Suprapubic skin (tissue), 4 donors: ENCODE data around the gene TANGO2. TPM values are rescaled to one million over a fixed set of nuclear protein-coding genes. Genes with fewer than 3 reads are reported as not detected.

Experiments
- DNase-seq, 2 donors: peaks; one replicate each; pipeline ENCODE4 v3.0.0-alpha.2; 2019; ENCODE audit warnings: low spot score in 2 of 2
- H3K27ac ChIP-seq: fragments of 200-600 bp; sonication (generic); one replicate; pipeline ENCODE4 v1.5.1; 2019
- H3K27me3 ChIP-seq: fragments of 200-600 bp; sonication (generic); one replicate; pipeline ENCODE4 v1.5.1; 2019
- H3K36me3 ChIP-seq: fragments of 200-600 bp; sonication (generic); one replicate; pipeline ENCODE4 v1.5.1; 2019
- H3K4me1 ChIP-seq: fragments of 200-600 bp; sonication (generic); one replicate; pipeline ENCODE4 v1.5.1; 2019
- H3K4me3 ChIP-seq: fragments of 200-600 bp; sonication (generic); one replicate; pipeline ENCODE4 v1.5.1; 2019; ENCODE audit warnings: mild to moderate bottlenecking
- H3K9me3 ChIP-seq: fragments of 200-600 bp; sonication (generic); one replicate; pipeline ENCODE4 v1.5.1; 2019
- EP300 ChIP-seq: sonication (generic); formaldehyde crosslinking; IDR thresholded peaks from one replicate; pipeline ENCODE4 v1.6.1; 2017; ENCODE audit warnings: antibody characterized with exemption
- POLR2A ChIP-seq, 2 donors: fragments of 450-650 bp; IDR thresholded peaks; one replicate each; pipeline ENCODE4 v1.6.1; 2017; ENCODE audit warnings: antibody characterized with exemption in 2 of 2, mild to moderate bottlenecking in 2 of 2, moderate library complexity in 2 of 2
- POLR2AphosphoS5 ChIP-seq, 3 donors: sonication (generic); formaldehyde crosslinking; IDR thresholded peaks; one replicate each; pipeline ENCODE4 v1.6.1; 2017; ENCODE audit warnings: antibody characterized with exemption in 3 of 3
- WGBS: methylation state at CpG from one replicate; pipeline ENCODE4 v1.1.5; 2018; 5-methylcytosine and 5-hydroxymethylcytosine counted together
- total RNA-seq, 4 donors: library from RNA; depleted of rRNA; stranded (reverse); fragments of >200 nt; gene quantifications; one replicate each; pipeline ENCODE4 v1.1.0, GENCODE V29; 2016
- TF ChIP-seq, protein P1 (sequence below), 2 donors: fragments of 200-600 bp in 1 of 2; fragments of 450-650 bp in 1 of 2; sonication (generic) in 1 of 2; IDR thresholded peaks; one replicate each; pipeline ENCODE4 v1.5.1; 2016 to 2019; ENCODE audit warnings: antibody characterized with exemption in 2 of 2, mild to moderate bottlenecking in 1 of 2, moderate library complexity in 1 of 2

TANGO2 gene
- total RNA-seq, 4 donors from 2014 or later: 23.1 to 31.9 (median 26.8) TPM

DNA sequence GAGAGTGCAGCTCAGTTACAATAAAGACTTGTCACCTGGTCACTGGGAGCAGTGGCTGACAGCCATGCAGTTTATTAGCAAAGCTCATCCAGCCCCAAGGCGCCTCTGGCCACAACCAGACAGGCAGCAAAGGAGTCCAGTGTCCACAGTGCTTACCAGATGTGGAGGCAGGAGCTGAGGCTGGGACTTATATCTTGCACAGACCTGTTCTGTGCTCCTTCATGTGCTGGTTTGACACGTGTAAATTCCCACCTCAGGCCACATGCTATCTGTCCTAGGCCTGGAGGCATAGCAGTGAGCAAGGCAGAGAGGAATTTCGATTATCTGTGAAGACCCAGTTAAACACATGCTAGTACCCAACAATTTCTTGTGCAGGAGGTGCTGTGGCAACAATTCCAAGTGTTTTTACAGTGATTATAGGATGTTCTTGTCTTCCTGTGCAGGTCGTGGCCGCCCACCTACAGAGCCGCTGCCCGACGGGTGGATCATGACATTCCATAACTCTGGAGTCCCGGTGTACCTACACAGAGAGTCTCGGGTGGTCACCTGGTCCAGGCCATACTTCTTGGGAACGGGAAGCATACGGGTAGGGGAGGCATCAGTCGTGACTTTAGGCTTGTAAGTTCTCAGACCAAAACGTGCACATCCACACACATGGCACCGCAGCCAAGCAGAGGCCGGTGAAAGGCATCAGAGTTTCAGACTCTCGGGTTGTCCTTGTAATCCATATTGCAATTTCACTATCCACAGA is 68.5 kb downstream of the TANGO2 start:
- 90% methylated on average over 13 of the region's 17 CpGs for WGBS
- Histone ChIP-seq H3K36me3 (peaks cover 89% of the 10 kb centered on the region), H3K9me3 (no peaks in the 10 kb centered on the region), H3K27ac (no peak overlapping the region), H3K4me1 (peaks cover 5% of the 10 kb centered on the region), H3K27me3 (no peaks in the 10 kb centered on the region), H3K4me3 (no peak overlapping the region)
- TF ChIP-seq, protein P1, sequence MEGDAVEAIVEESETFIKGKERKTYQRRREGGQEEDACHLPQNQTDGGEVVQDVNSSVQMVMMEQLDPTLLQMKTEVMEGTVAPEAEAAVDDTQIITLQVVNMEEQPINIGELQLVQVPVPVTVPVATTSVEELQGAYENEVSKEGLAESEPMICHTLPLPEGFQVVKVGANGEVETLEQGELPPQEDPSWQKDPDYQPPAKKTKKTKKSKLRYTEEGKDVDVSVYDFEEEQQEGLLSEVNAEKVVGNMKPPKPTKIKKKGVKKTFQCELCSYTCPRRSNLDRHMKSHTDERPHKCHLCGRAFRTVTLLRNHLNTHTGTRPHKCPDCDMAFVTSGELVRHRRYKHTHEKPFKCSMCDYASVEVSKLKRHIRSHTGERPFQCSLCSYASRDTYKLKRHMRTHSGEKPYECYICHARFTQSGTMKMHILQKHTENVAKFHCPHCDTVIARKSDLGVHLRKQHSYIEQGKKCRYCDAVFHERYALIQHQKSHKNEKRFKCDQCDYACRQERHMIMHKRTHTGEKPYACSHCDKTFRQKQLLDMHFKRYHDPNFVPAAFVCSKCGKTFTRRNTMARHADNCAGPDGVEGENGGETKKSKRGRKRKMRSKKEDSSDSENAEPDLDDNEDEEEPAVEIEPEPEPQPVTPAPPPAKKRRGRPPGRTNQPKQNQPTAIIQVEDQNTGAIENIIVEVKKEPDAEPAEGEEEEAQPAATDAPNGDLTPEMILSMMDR (IDR thresholded peaks at IDR 0.05): no peak
- TF ChIP-seq POLR2A (IDR thresholded peaks at IDR 0.05) (no peak), EP300 (no peak), POLR2AphosphoS5 (IDR thresholded peaks at IDR 0.05) (no peak)
- no peak for DNase-seq

GRCh38 chr22:20089977-20090729 is 69.2 kb downstream of the TANGO2 start:
- TF ChIP-seq, protein P1 (IDR thresholded peaks at IDR 0.05): no peak
- TF ChIP-seq POLR2AphosphoS5 (IDR thresholded peaks at IDR 0.05): no peak
- TF ChIP-seq POLR2A (IDR thresholded peaks at IDR 0.05): no peak
- TF ChIP-seq EP300: no peak
- Histone ChIP-seq H3K4me3 (no peak overlapping the region), H3K4me1 (no peaks in the 10 kb centered on the region), H3K36me3 (peaks cover 97% of the 10 kb centered on the region), H3K27me3 (no peaks in the 10 kb centered on the region), H3K27ac (no peak overlapping the region), H3K9me3 (no peaks in the 10 kb centered on the region)
- 96% methylated on average over 8 of the region's 11 CpGs for WGBS
- no peak for DNase-seq

- Histone ChIP-seq H3K4me3 (no peak overlapping the region), H3K36me3 (peaks cover 100% of the 10 kb centered on the region), H3K4me1 (no peaks in the 10 kb centered on the region), H3K27ac (no peak overlapping the region), H3K9me3 (no peaks in the 10 kb centered on the region), H3K27me3 (no peaks in the 10 kb centered on the region)
- no peak for TF ChIP-seq POLR2AphosphoS5 (IDR thresholded peaks at IDR 0.05)
- no peak for TF ChIP-seq EP300
- TF ChIP-seq POLR2A (IDR thresholded peaks at IDR 0.05): no peak
- TF ChIP-seq, protein P1 (IDR thresholded peaks at IDR 0.05): no peak
- DNase-seq: no peak
- 91% methylated on average over 9 of the region's 9 CpGs for WGBS
These were observed 69.9 kb downstream of the TANGO2 start for GRCh38 chr22:20090730-20091240.

GRCh38 chr22:20091690-20092476 is 71.0 kb downstream of the TANGO2 start:
- Histone ChIP-seq H3K4me3 (no peak overlapping the region), H3K27ac (no peak overlapping the region), H3K36me3 (peaks cover 100% of the 10 kb centered on the region), H3K4me1 (no peaks in the 10 kb centered on the region), H3K9me3 (peaks cover 3% of the 10 kb centered on the region), H3K27me3 (no peaks in the 10 kb centered on the region)
- 92% methylated on average over 16 of the region's 16 CpGs for WGBS
- no peak for DNase-seq
- TF ChIP-seq EP300 (no peak), POLR2A (IDR thresholded peaks at IDR 0.05) (no peak), POLR2AphosphoS5 (IDR thresholded peaks at IDR 0.05) (no peak)
- TF ChIP-seq, protein P1 (IDR thresholded peaks at IDR 0.05): no peak
